AG08396 (cell line): ENCODE measurements around the gene CYGB.
A peak's percentile ranks its signal among the peaks of the same experiment; 100 is the strongest.

Source experiments
- DNase-seq: peaks from one replicate; pipeline ENCODE4 v3.0.0; 2012; ENCODE audit warnings: low spot score, mixed read lengths

CYGB gene

GRCh38 chr17:76550712-76551615, 13.5 kb upstream of the CYGB start:
- DNase-seq = no peak

- DNase-seq = no peak
These were observed 12.0 kb upstream of the CYGB start for GRCh38 chr17:76549539-76549938.

GRCh38 chr17:76549215-76549518, 11.7 kb upstream of the CYGB start:
- DNase-seq = no peak

- no peak for DNase-seq
These were observed 11.1 kb upstream of the CYGB start for GRCh38 chr17:76548378-76549214.

GRCh38 chr17:76547642-76548202, 10.2 kb upstream of the CYGB start:
- DNase-seq = no peak

- DNase-seq = peak; percentile 68
These were observed 9.7 kb upstream of the CYGB start for GRCh38 chr17:76547183-76547641.

GRCh38 chr17:76546556-76547182, 9.2 kb upstream of the CYGB start:
- DNase-seq = peak; percentile 71

- DNase-seq = no peak
These were observed 8.5 kb upstream of the CYGB start for GRCh38 chr17:76545918-76546555.

GRCh38 chr17:76544546-76545365, 7.2 kb upstream of the CYGB start:
- no peak for DNase-seq

GRCh38 chr17:76543826-76544545, 6.5 kb upstream of the CYGB start:
- DNase-seq = no peak

GRCh38 chr17:76543482-76543825, 5.9 kb upstream of the CYGB start:
- DNase-seq = no peak

GRCh38 chr17:76542984-76543383, 5.5 kb upstream of the CYGB start:
- DNase-seq = no peak

GRCh38 chr17:76542566-76542971, 5.1 kb upstream of the CYGB start:
- DNase-seq = no peak

- DNase-seq = no peak
These were observed 4.4 kb upstream of the CYGB start for GRCh38 chr17:76541739-76542454.

- peak; percentile 99 for DNase-seq
These were observed 3.1 kb upstream of the CYGB start for GRCh38 chr17:76540381-76541300.

GRCh38 chr17:76539631-76540271, 2.2 kb upstream of the CYGB start, which contains the start of gene PRCD:
PRCD (plus strand) TSS chr17:76540044; CDS start chr17:76540142, 98 bp downstream.
- DNase-seq = no peak

- no peak for DNase-seq
These were observed 1.5 kb upstream of the CYGB start for GRCh38 chr17:76538941-76539570.
